HepG2 (cell line): Measurements from ENCODE around the gene ELMOD3. TPM values are rescaled to one million over a fixed set of nuclear protein-coding genes. Genes with fewer than 3 reads are reported as not detected.

Source experiments
- BRCA1 ChIP-seq: sonication (generic); formaldehyde crosslinking; IDR thresholded peaks from 2 replicates; pipeline ENCODE4 v1.4.0; 2020; ENCODE audit warnings: missing genetic modification reagents
- CREM ChIP-seq, 2 experiments: sonication (generic) in 1 of 2; formaldehyde crosslinking in 1 of 2; IDR thresholded peaks; 2 replicates each; pipeline versions ENCODE4 v1.4.0 to v1.6.1; 2016 to 2020; ENCODE audit warnings: antibody characterized with exemption in 1 of 2, mild to moderate bottlenecking in 1 of 2, missing genetic modification reagents in 1 of 2
- FOXC1 ChIP-seq: sonication (generic); formaldehyde crosslinking; IDR thresholded peaks from 2 replicates; pipeline ENCODE4 v1.8.0; 2022; ENCODE audit warnings: mild to moderate bottlenecking, missing genetic modification reagents, borderline replicate concordance
- FOXO1 ChIP-seq: sonication (generic); formaldehyde crosslinking; IDR thresholded peaks from 2 replicates; pipeline ENCODE4 v1.4.0; 2020; ENCODE audit warnings: missing genetic modification reagents
- ISL2 ChIP-seq: sonication (generic); formaldehyde crosslinking; IDR thresholded peaks from 2 replicates; pipeline ENCODE4 v1.5.0; 2020; ENCODE audit warnings: missing genetic modification reagents
- LCORL ChIP-seq, 2 experiments: fragments of 450-650 bp in 1 of 2; sonication (generic) in 1 of 2; formaldehyde crosslinking in 1 of 2; IDR thresholded peaks; 2 replicates each; pipeline versions ENCODE4 v1.5.0 to v1.6.1; 2017 to 2020; ENCODE audit warnings: antibody characterized with exemption in 1 of 2, missing genetic modification reagents in 1 of 2
- MBNL3 ChIP-seq: fragments of 250-450 bp; sonication (Bioruptor Pico); conservative IDR thresholded peaks from 2 replicates; pipeline ENCODE4 v1.8.0; 2022; ENCODE audit warnings: mild to moderate bottlenecking, inconsistent platforms
- MTA3 ChIP-seq: sonication (generic); formaldehyde crosslinking; IDR thresholded peaks from 2 replicates; pipeline ENCODE4 v1.4.0; 2020; ENCODE audit warnings: missing genetic modification reagents
- RBFOX2 ChIP-seq: fragments of 200-400 bp; formaldehyde crosslinking; IDR thresholded peaks from 2 replicates; pipeline ENCODE4 v1.6.1; 2017; ENCODE audit warnings: low read depth, mild to moderate bottlenecking, low read length
- SIN3A ChIP-seq: IDR thresholded peaks from 2 replicates; pipeline ENCODE4 v1.6.1; 2011; ENCODE audit warnings: low read depth, mild to moderate bottlenecking, control low read depth, low read length, borderline replicate concordance
- STAG1 ChIP-seq: sonication (generic); formaldehyde crosslinking; IDR thresholded peaks from 2 replicates; pipeline ENCODE4 v1.4.0; 2020; ENCODE audit warnings: missing genetic modification reagents
- THRA ChIP-seq: sonication (generic); formaldehyde crosslinking; IDR thresholded peaks from 2 replicates; pipeline ENCODE4 v1.4.0; 2020; ENCODE audit warnings: missing genetic modification reagents, borderline replicate concordance
- TP53 ChIP-seq: sonication (generic); formaldehyde crosslinking; conservative IDR thresholded peaks from 2 replicates; pipeline ENCODE4 v1.4.0; 2020; ENCODE audit warnings: missing genetic modification reagents
- ZNF350 ChIP-seq: sonication (generic); formaldehyde crosslinking; IDR thresholded peaks from 2 replicates; pipeline ENCODE4 v1.4.0; 2020; ENCODE audit warnings: mild to moderate bottlenecking, low read depth, missing genetic modification reagents, borderline replicate concordance
- ZNF484 ChIP-seq: sonication (generic); formaldehyde crosslinking; IDR thresholded peaks from 2 replicates; pipeline ENCODE4 v1.5.1; 2020; ENCODE audit warnings: mild to moderate bottlenecking, low read depth, missing genetic modification reagents, borderline replicate concordance
- ZNF546 ChIP-seq: sonication (generic); formaldehyde crosslinking; conservative IDR thresholded peaks from 2 replicates; pipeline ENCODE4 v1.8.1; 2023; ENCODE audit warnings: mild to moderate bottlenecking, missing genetic modification reagents
- ZNF782 ChIP-seq: sonication (generic); formaldehyde crosslinking; IDR thresholded peaks from 2 replicates; pipeline ENCODE4 v1.4.0; 2020; ENCODE audit warnings: missing genetic modification reagents, mild to moderate bottlenecking, borderline replicate concordance
- polyA plus RNA-seq, 8 experiments: library from polyadenylated mRNA; depleted of rRNA in 3 of 8; stranded (reverse) in 7 of 8; unstranded in 1 of 8; fragments of >200 nt; fragmentation: Illumina TruSeq in 4 of 8; extraction: Trizol in 4 of 8; gene quantifications; 2 replicates each; pipeline versions ENCODE4 v1.2.1 to v1.2.3, GENCODE V29; 2011 to 2016; ENCODE audit warnings: low read depth in 4 of 8, missing spikeins in 1 of 8, mixed read lengths in 1 of 8; ENCODE audit not compliant: insufficient read depth in 1 of 8
- total RNA-seq, 5 experiments: library from RNA; depleted of rRNA; stranded (reverse); fragments of >200 nt; fragmentation: Illumina TruSeq; extraction: Trizol; gene quantifications; 2 replicates each; pipeline ENCODE4 v1.2.3, GENCODE V29; 2016; ENCODE audit warnings: low read depth in 1 of 5
- TF ChIP-seq, protein P1 (sequence below): sonication (generic); formaldehyde crosslinking; IDR thresholded peaks from 2 replicates; pipeline ENCODE4 v1.5.0; 2020; ENCODE audit warnings: mild to moderate bottlenecking, missing genetic modification reagents
- TF ChIP-seq, protein P2 (sequence below): sonication (generic); formaldehyde crosslinking; IDR thresholded peaks from 2 replicates; pipeline ENCODE4 v1.4.0; 2020; ENCODE audit warnings: missing genetic modification reagents

ELMOD3 gene
- total and polyA plus RNA-seq, 2 of the 13 experiments (the other 11 are each of a cell fraction or from before 2014, with no cell fraction given) = 13.3 to 19.5 TPM

- peak; percentile 89 for TF ChIP-seq CREM (IDR thresholded peaks at IDR 0.05)
- TF ChIP-seq CREM (CRISPR knock-in tag; IDR thresholded peaks at IDR 0.05) = no peak
- peak; percentile 97 for TF ChIP-seq ISL2 (CRISPR knock-in tag)
- TF ChIP-seq THRA (CRISPR knock-in tag) = peak; percentile 97
- no peak for TF ChIP-seq MBNL3 (CRISPR knock-in tag)
- TF ChIP-seq ZNF546 (CRISPR knock-in tag) = no peak; the same call in 1 of the 2 replicates
- TF ChIP-seq LCORL (IDR thresholded peaks at IDR 0.05) = no peak
- peak; percentile 89 for TF ChIP-seq LCORL (CRISPR knock-in tag; IDR thresholded peaks at IDR 0.05)
- TF ChIP-seq FOXO1 (CRISPR knock-in tag) = peak; percentile 95
- no peak; the same call in 1 of the 2 replicates for TF ChIP-seq BRCA1 (CRISPR knock-in tag)
- peak; percentile 80; the same call in 1 of the 2 replicates for TF ChIP-seq SIN3A
- TF ChIP-seq, protein P1, sequence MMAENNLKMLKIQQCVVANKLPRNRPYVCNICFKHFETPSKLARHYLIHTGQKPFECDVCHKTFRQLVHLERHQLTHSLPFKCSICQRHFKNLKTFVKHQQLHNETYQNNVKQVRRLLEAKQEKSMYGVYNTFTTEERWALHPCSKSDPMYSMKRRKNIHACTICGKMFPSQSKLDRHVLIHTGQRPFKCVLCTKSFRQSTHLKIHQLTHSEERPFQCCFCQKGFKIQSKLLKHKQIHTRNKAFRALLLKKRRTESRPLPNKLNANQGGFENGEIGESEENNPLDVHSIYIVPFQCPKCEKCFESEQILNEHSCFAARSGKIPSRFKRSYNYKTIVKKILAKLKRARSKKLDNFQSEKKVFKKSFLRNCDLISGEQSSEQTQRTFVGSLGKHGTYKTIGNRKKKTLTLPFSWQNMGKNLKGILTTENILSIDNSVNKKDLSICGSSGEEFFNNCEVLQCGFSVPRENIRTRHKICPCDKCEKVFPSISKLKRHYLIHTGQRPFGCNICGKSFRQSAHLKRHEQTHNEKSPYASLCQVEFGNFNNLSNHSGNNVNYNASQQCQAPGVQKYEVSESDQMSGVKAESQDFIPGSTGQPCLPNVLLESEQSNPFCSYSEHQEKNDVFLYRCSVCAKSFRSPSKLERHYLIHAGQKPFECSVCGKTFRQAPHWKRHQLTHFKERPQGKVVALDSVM (CRISPR knock-in tag) = no peak
- TF ChIP-seq STAG1 (CRISPR knock-in tag) = peak; percentile 29; the same call in 1 of the 2 replicates
- TF ChIP-seq ZNF484 (CRISPR knock-in tag) = no peak
- TF ChIP-seq, protein P2, sequence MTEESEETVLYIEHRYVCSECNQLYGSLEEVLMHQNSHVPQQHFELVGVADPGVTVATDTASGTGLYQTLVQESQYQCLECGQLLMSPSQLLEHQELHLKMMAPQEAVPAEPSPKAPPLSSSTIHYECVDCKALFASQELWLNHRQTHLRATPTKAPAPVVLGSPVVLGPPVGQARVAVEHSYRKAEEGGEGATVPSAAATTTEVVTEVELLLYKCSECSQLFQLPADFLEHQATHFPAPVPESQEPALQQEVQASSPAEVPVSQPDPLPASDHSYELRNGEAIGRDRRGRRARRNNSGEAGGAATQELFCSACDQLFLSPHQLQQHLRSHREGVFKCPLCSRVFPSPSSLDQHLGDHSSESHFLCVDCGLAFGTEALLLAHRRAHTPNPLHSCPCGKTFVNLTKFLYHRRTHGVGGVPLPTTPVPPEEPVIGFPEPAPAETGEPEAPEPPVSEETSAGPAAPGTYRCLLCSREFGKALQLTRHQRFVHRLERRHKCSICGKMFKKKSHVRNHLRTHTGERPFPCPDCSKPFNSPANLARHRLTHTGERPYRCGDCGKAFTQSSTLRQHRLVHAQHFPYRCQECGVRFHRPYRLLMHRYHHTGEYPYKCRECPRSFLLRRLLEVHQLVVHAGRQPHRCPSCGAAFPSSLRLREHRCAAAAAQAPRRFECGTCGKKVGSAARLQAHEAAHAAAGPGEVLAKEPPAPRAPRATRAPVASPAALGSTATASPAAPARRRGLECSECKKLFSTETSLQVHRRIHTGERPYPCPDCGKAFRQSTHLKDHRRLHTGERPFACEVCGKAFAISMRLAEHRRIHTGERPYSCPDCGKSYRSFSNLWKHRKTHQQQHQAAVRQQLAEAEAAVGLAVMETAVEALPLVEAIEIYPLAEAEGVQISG = peak; percentile 87
- TF ChIP-seq MTA3 (CRISPR knock-in tag) = no peak
- TF ChIP-seq FOXC1 (CRISPR knock-in tag) = peak; percentile 63; the same call in 1 of the 2 replicates
- TF ChIP-seq RBFOX2 = no peak
- peak; percentile 82; the same call in 1 of the 2 replicates for TF ChIP-seq ZNF350
- peak; percentile 35; the same call in 1 of the 2 replicates for TF ChIP-seq ZNF782 (CRISPR knock-in tag)
- 0 out of 2 replicates have a peak, but pooled peaks have one; percentile 0 for TF ChIP-seq TP53 (CRISPR knock-in tag)
Observed at GRCh38 chr2:85421260-85422071, 66.9 kb downstream of the ELMOD3 start (continued).
